ENCODE data around the gene ZNF280A. TPM values are rescaled to one million over a fixed set of nuclear protein-coding genes. Genes with fewer than 3 reads are reported as not detected.
"Not testable (repeated sequence)": the region's sequence is repeated elsewhere in the genome, so short reads cannot be mapped to it uniquely, and the experiment has no call there.

The ZNF280A gene
- total and polyA plus RNA-seq, 8 donors: not detected

- Histone ChIP-seq H3K36me3 (no peaks in the 10 kb centered on the region), H3K9me3 (peaks cover 3 to 26% (median 16%) of the 10 kb centered on the region in 4 donors), H3K27ac (no peak overlapping the region), H3K4me1 (no peaks in the 10 kb centered on the region), H3K4me3 (no peak overlapping the region), H3K27me3 (peaks cover 0 to 16% (median 0%) of the 10 kb centered on the region in 3 donors)
- TF ChIP-seq POLR2A (IDR thresholded peaks at IDR 0.05) (no peak), EP300 (IDR thresholded peaks at IDR 0.05) (no peak), POLR2AphosphoS5 (IDR thresholded peaks at IDR 0.05) (no peak), CTCF (IDR thresholded peaks at IDR 0.05) (no peak)
- intact Hi-C loops (cut with DNase I; ENCODE audit: low total_unique reads): loop anchor here (10.0 kb wide), 1 partner anchor 55 kb away; the partner anchor contains the start of gene ZNF280A
- 69 to 86% (median 75%) methylated on average over 2 of the region's 2 CpGs for WGBS, 5 donors
- DNase-seq: no peak
Measured at GRCh38 chr22:22469527-22469926, 50.5 kb downstream of the ZNF280A start.

- Histone ChIP-seq H3K9me3 (peaks cover 3 to 26% (median 16%) of the 10 kb centered on the region in 4 donors), H3K27me3 (peaks cover 0 to 22% (median under 1%) of the 10 kb centered on the region in 3 donors)
- not testable (repeated sequence) for H3K4me1 ChIP-seq, H3K4me3 ChIP-seq, H3K27ac ChIP-seq, H3K36me3 ChIP-seq, DNase-seq
- WGBS, 5 donors: 87 to 90% (median 87%) methylated on average over 11 of the region's 11 CpGs
- intact Hi-C loops (cut with DNase I; ENCODE audit: low total_unique reads): loop anchor here (10.0 kb wide), 1 partner anchor 56 kb away; the partner anchor contains the start of gene ZNF280A
Measured at GRCh38 chr22:22468794-22469469, 51.1 kb downstream of the ZNF280A start.

DNA sequence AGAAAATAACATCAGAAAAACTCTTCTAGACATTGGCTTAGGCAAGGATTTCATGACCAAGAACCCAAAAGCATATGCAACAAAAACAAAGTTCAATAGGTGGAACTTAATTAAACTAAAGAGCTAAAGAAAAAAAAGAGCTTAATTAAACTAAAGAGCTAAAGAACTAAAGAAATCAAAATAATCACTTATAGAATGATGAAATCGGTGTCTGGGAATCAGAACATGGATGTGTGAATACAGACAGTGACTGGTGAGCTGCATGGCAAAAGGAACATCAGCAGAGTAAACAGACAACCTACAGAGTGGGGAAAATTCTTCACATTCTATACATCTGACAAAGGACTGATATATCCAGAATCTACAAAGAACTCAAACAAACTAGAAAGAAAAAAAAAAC, 53.0 kb downstream of the ZNF280A start:
- H3K4me1 ChIP-seq: peaks cover 0 to 3% (median 0%) of the 10 kb centered on the region in 4 donors
- no peak overlapping the region for H3K27ac ChIP-seq
- H3K27me3 ChIP-seq: peaks cover 0 to 36% (median 7%) of the 10 kb centered on the region in 3 donors
- intact Hi-C loops (cut with DNase I; ENCODE audit: low total_unique reads): loop anchor here (10.0 kb wide), 1 partner anchor 58 kb away; the partner anchor contains the start of gene ZNF280A
- no peaks in the 10 kb centered on the region for H3K36me3 ChIP-seq
- no peak overlapping the region for H3K4me3 ChIP-seq
- 76 to 89% (median 82%) methylated on average over 1 of the region's 1 CpG for WGBS, 5 donors
- peaks cover 3 to 26% (median 16%) of the 10 kb centered on the region in 4 donors for H3K9me3 ChIP-seq
- no peak for TF ChIP-seq POLR2A (IDR thresholded peaks at IDR 0.05)
- no peak for TF ChIP-seq POLR2AphosphoS5 (IDR thresholded peaks at IDR 0.05)
- no peak for TF ChIP-seq EP300 (IDR thresholded peaks at IDR 0.05)
- TF ChIP-seq CTCF (IDR thresholded peaks at IDR 0.05): no peak
- DNase-seq: no peak

DNA sequence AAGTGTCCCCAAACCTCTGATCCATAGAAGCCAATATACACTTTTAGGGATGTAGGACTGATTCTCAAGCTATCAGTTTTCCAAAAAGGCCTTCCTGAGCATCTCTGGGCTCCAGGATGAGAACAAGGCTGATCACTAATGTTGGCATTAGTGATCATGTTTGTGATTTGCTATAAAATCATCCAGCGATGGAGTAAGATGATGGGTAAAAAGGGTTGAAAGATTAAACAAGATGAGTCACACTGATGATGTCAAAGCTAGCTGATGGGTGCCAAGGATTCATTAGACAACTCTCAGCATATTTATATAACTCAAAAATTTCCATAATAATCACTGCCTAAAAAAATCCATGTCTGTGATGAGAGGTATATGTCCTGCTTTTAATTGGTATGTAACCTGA, 54.3 kb downstream of the ZNF280A start:
- TF ChIP-seq POLR2AphosphoS5 (IDR thresholded peaks at IDR 0.05): no peak
- no peak for TF ChIP-seq EP300 (IDR thresholded peaks at IDR 0.05)
- TF ChIP-seq POLR2A (IDR thresholded peaks at IDR 0.05): no peak
- TF ChIP-seq CTCF (IDR thresholded peaks at IDR 0.05): no peak
- H3K36me3 ChIP-seq: no peaks in the 10 kb centered on the region
- H3K9me3 ChIP-seq: peaks cover 3 to 26% (median 16%) of the 10 kb centered on the region in 4 donors
- H3K27ac ChIP-seq: no peak overlapping the region
- WGBS, 5 donors: 68 to 84% (median 80%) methylated on average over 1 of the region's 1 CpG
- H3K4me1 ChIP-seq: peaks cover 0 to 3% (median 0%) of the 10 kb centered on the region in 4 donors
- intact Hi-C loops (cut with DNase I; ENCODE audit: low total_unique reads): loop anchor here (10.0 kb wide), 1 partner anchor 59 kb away; the partner anchor contains the start of gene ZNF280A
- H3K27me3 ChIP-seq: peaks cover 0 to 41% (median 7%) of the 10 kb centered on the region in 3 donors
- no peak for DNase-seq
- no peak overlapping the region for H3K4me3 ChIP-seq
